ENCODE data around the gene SARS2.

Gene SARS2

DNA sequence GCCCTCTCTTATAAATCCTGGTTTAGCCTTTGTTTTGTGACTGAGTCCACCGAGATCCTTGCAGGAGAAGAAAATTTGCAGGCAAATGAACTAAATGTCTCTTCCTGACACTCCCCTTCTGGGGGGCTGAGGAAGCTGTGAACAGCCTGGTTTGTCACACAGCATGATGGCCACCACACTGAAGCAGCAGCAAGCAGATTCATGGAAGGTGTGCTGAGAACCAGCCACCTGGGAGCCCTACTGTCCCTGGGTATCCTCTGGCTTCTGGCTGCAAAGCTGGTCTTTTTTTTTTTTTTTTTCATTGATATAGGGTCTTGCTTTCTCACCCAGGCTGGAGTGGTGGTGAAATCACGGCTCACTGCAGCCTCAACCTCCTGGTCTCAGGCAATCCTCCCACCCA lies 11.4 kb upstream of the SARS2 start:
- TF ChIP-seq CREB1 (IDR thresholded peaks at IDR 0.05; ENCODE audit: low read depth) (no peak), FOXM1 (IDR thresholded peaks at IDR 0.05; ENCODE audit: borderline replicate concordance, low read depth) (no peak), RAD21 (IDR thresholded peaks at IDR 0.05; ENCODE audit: low read depth) (no peak)
- TF ChIP-seq, protein P1, sequence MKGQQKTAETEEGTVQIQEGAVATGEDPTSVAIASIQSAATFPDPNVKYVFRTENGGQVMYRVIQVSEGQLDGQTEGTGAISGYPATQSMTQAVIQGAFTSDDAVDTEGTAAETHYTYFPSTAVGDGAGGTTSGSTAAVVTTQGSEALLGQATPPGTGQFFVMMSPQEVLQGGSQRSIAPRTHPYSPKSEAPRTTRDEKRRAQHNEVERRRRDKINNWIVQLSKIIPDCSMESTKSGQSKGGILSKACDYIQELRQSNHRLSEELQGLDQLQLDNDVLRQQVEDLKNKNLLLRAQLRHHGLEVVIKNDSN (IDR thresholded peaks at IDR 0.05) = no peak

DNA sequence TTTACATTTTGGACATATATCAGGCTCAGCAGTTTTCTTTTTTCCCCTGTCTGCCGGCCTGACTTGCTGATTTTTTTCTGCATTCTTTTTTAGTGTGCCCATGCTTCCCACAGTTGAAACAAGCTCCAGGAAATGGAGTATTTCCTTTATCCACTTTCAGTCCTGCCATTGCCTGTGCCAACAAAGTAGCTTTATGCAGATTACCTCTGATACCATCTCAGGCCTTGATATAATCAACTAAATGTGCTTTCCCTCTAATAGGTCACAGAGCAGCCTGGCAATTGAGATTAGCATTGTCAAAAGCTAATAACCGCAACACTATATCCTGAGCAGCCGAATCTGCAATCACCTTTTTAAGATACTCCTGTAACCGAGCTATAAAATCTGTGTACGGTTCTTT lies 9.4 kb upstream of the SARS2 start:
- TF ChIP-seq EP300 (IDR thresholded peaks at IDR 0.05; ENCODE audit: borderline replicate concordance) (no peak), TEAD4 (IDR thresholded peaks at IDR 0.05) (no peak), TCF12 (IDR thresholded peaks at IDR 0.05; ENCODE audit: low read depth) (no peak), YY1 (IDR thresholded peaks at IDR 0.05; ENCODE audit: low read depth) (no peak), EGR1 (IDR thresholded peaks at IDR 0.05) (no peak), CREB1 (IDR thresholded peaks at IDR 0.05; ENCODE audit: low read depth) (no peak), ZBTB7A (IDR thresholded peaks at IDR 0.05; ENCODE audit: low read depth) (no peak), FOXM1 (IDR thresholded peaks at IDR 0.05; ENCODE audit: borderline replicate concordance, low read depth) (no peak), CEBPB (IDR thresholded peaks at IDR 0.05) (no peak), TAF1 (IDR thresholded peaks at IDR 0.05; ENCODE audit: low read depth) (no peak), RAD21 (IDR thresholded peaks at IDR 0.05; ENCODE audit: low read depth) (no peak)
- TF ChIP-seq, protein P2, sequence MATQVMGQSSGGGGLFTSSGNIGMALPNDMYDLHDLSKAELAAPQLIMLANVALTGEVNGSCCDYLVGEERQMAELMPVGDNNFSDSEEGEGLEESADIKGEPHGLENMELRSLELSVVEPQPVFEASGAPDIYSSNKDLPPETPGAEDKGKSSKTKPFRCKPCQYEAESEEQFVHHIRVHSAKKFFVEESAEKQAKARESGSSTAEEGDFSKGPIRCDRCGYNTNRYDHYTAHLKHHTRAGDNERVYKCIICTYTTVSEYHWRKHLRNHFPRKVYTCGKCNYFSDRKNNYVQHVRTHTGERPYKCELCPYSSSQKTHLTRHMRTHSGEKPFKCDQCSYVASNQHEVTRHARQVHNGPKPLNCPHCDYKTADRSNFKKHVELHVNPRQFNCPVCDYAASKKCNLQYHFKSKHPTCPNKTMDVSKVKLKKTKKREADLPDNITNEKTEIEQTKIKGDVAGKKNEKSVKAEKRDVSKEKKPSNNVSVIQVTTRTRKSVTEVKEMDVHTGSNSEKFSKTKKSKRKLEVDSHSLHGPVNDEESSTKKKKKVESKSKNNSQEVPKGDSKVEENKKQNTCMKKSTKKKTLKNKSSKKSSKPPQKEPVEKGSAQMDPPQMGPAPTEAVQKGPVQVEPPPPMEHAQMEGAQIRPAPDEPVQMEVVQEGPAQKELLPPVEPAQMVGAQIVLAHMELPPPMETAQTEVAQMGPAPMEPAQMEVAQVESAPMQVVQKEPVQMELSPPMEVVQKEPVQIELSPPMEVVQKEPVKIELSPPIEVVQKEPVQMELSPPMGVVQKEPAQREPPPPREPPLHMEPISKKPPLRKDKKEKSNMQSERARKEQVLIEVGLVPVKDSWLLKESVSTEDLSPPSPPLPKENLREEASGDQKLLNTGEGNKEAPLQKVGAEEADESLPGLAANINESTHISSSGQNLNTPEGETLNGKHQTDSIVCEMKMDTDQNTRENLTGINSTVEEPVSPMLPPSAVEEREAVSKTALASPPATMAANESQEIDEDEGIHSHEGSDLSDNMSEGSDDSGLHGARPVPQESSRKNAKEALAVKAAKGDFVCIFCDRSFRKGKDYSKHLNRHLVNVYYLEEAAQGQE (IDR thresholded peaks at IDR 0.05; ENCODE audit: low read depth) = no peak
- TF ChIP-seq, protein P1 (IDR thresholded peaks at IDR 0.05) = no peak
- TF ChIP-seq, protein P3, sequence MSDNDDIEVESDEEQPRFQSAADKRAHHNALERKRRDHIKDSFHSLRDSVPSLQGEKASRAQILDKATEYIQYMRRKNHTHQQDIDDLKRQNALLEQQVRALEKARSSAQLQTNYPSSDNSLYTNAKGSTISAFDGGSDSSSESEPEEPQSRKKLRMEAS (IDR thresholded peaks at IDR 0.05) = no peak

DNA sequence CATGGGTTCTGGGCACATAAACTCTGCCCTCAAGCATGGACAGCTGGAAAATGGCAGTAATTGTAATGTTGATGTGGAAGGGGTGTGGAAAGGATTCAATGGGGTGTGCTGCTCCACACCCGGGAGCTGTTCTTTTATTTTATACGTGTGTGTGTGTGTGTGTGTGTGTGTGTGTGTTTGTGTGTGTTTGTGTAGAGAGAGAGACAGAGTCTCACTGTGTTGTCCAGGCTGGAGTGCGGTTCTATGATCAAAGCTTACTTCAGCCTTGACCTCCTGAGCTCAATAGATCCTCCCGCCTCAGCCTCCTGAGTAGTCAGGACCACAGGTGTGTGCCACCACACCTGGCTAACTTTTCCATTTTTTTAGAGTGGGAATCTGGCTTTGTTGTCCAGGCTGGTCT lies 3.0 kb upstream of the SARS2 start:
- no peak for TF ChIP-seq ZBTB7A (IDR thresholded peaks at IDR 0.05; ENCODE audit: low read depth)
- TF ChIP-seq YY1 (IDR thresholded peaks at IDR 0.05; ENCODE audit: low read depth) = no peak

DNA sequence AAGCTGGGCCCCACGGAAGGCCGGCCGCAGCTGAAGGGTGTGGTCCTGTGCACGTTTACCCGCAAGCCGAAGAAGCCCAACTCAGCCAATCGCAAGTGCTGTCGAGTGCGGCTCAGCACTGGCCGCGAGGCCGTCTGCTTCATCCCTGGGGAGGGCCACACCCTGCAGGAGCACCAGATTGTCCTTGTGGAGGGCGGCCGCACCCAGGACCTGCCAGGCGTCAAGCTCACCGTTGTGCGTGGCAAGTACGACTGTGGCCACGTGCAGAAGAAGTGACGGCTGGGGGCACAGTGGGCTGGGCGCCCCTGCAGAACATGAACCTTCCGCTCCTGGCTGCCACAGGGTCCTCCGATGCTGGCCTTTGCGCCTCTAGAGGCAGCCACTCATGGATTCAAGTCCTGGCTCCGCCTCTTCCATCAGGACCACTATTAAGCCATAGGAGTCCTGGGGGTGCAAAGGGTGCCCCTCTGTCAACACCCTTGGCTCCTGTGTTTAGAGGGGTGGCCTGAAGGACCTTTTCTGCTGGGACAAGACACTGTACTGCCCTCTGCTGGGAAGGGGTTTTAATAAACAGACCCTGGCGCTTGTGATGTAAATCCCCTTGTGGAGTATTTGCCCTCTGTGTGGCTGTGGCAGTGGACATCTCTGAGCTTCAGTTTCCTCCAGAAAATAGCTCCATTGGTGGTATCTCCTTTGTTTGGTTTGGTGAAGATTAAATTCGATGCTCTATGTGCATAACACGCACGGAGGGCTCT lies 2.0 kb upstream of the SARS2 start:
- TF ChIP-seq, protein P2 (IDR thresholded peaks at IDR 0.05; ENCODE audit: low read depth) = no peak
- TF ChIP-seq CREB1 (IDR thresholded peaks at IDR 0.05; ENCODE audit: low read depth) (no peak), TCF12 (IDR thresholded peaks at IDR 0.05; ENCODE audit: low read depth) (no peak), EGR1 (IDR thresholded peaks at IDR 0.05) (no peak), CEBPB (IDR thresholded peaks at IDR 0.05) (no peak), ZBTB7A (IDR thresholded peaks at IDR 0.05; ENCODE audit: low read depth) (no peak), RAD21 (IDR thresholded peaks at IDR 0.05; ENCODE audit: low read depth) (no peak), TEAD4 (IDR thresholded peaks at IDR 0.05) (no peak), TAF1 (IDR thresholded peaks at IDR 0.05; ENCODE audit: low read depth) (no peak)
- TF ChIP-seq, protein P1 (IDR thresholded peaks at IDR 0.05) = no peak

DNA sequence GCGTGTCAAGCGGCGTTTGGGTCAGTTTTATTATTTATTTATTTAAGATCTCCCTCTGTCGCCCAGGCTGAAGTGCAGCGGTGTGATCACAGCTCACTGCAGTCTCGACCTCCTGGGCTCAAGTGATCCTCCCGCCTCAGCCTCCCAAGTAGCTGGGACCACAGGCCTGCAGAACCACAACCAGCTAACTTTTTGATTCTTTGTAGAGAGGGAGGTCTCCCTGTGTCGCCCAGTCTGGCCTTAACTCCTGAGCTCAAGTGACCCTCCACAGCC lies 894 bp upstream of the SARS2 start:
- TF ChIP-seq ZBTB7A (IDR thresholded peaks at IDR 0.05; ENCODE audit: low read depth) = no peak
- TF ChIP-seq, protein P2 (IDR thresholded peaks at IDR 0.05; ENCODE audit: low read depth) = no peak
